Measurements from ENCODE around the gene DDA1.

DDA1 gene

GRCh38 chr19:17347877-17348276, 38.5 kb downstream of the DDA1 start:
- Histone ChIP-seq H3K27ac (no peak overlapping the region), H3K9me3 (ENCODE audit: low read depth, low read length) (no peaks in the 10 kb centered on the region), H3K9ac (ENCODE audit: insufficient read length) (no peak overlapping the region), H3K4me3 (no peak overlapping the region), H3K36me3 (ENCODE audit: insufficient read depth, low read length) (no peaks in the 10 kb centered on the region)
- no peak for DNase-seq (ENCODE audit: low read depth, low spot score)
- no peak for TF ChIP-seq POLR2AphosphoS5 (IDR thresholded peaks at IDR 0.05; ENCODE audit: borderline replicate concordance, low read depth, low read length)
- no peak for TF ChIP-seq EZH2 (IDR thresholded peaks at IDR 0.05)
- TF ChIP-seq FOXP2 (optimal IDR thresholded peaks at IDR 0.05; ENCODE audit: control extremely low read depth, extremely low read length, insufficient read depth) = no peak

GRCh38 chr19:17348700-17349099, 39.3 kb downstream of the DDA1 start:
- no peak for TF ChIP-seq FOXP2 (optimal IDR thresholded peaks at IDR 0.05; ENCODE audit: control extremely low read depth, extremely low read length, insufficient read depth)
- no peak for TF ChIP-seq POLR2AphosphoS5 (IDR thresholded peaks at IDR 0.05; ENCODE audit: borderline replicate concordance, low read depth, low read length)
- no peak for TF ChIP-seq EZH2 (IDR thresholded peaks at IDR 0.05)
- Histone ChIP-seq H3K4me3 (no peak overlapping the region), H3K9ac (ENCODE audit: insufficient read length) (no peak overlapping the region), H3K36me3 (ENCODE audit: insufficient read depth, low read length) (no peaks in the 10 kb centered on the region), H3K9me3 (ENCODE audit: low read depth, low read length) (no peaks in the 10 kb centered on the region), H3K27ac (no peak overlapping the region)
- no peak for DNase-seq (ENCODE audit: low read depth, low spot score)

- Histone ChIP-seq H3K9me3 (ENCODE audit: low read depth, low read length) (no peaks in the 10 kb centered on the region), H3K27ac (no peak overlapping the region), H3K9ac (ENCODE audit: insufficient read length) (no peak overlapping the region), H3K36me3 (ENCODE audit: insufficient read depth, low read length) (no peaks in the 10 kb centered on the region), H3K4me3 (no peak overlapping the region)
- DNase-seq (ENCODE audit: low read depth, low spot score) = no peak
- TF ChIP-seq FOXP2 (optimal IDR thresholded peaks at IDR 0.05; ENCODE audit: control extremely low read depth, extremely low read length, insufficient read depth) = no peak
- no peak for TF ChIP-seq POLR2AphosphoS5 (IDR thresholded peaks at IDR 0.05; ENCODE audit: borderline replicate concordance, low read depth, low read length)
- TF ChIP-seq EZH2 (IDR thresholded peaks at IDR 0.05) = no peak
Measured at GRCh38 chr19:17351815-17352435, 42.6 kb downstream of the DDA1 start.

- DNase-seq (ENCODE audit: low read depth, low spot score) = no peak
- Histone ChIP-seq H3K4me3 (no peak overlapping the region), H3K27ac (no peak overlapping the region), H3K9me3 (ENCODE audit: low read depth, low read length) (no peaks in the 10 kb centered on the region), H3K36me3 (ENCODE audit: insufficient read depth, low read length) (no peaks in the 10 kb centered on the region), H3K9ac (ENCODE audit: insufficient read length) (no peak overlapping the region)
- no peak for TF ChIP-seq EZH2 (IDR thresholded peaks at IDR 0.05)
- TF ChIP-seq FOXP2 (optimal IDR thresholded peaks at IDR 0.05; ENCODE audit: control extremely low read depth, extremely low read length, insufficient read depth) = no peak
- no peak for TF ChIP-seq POLR2AphosphoS5 (IDR thresholded peaks at IDR 0.05; ENCODE audit: borderline replicate concordance, low read depth, low read length)
Measured at GRCh38 chr19:17352608-17353280, 43.4 kb downstream of the DDA1 start.

- H3K4me3 ChIP-seq = no peak overlapping the region
- no peak overlapping the region for H3K27ac ChIP-seq
- no peak for DNase-seq (ENCODE audit: low read depth, low spot score)
- no peak overlapping the region for H3K9ac ChIP-seq (ENCODE audit: insufficient read length)
- H3K36me3 ChIP-seq (ENCODE audit: insufficient read depth, low read length) = no peaks in the 10 kb centered on the region
- H3K9me3 ChIP-seq (ENCODE audit: low read depth, low read length) = no peaks in the 10 kb centered on the region
- TF ChIP-seq POLR2AphosphoS5 (IDR thresholded peaks at IDR 0.05; ENCODE audit: borderline replicate concordance, low read depth, low read length) = no peak
- TF ChIP-seq EZH2 (IDR thresholded peaks at IDR 0.05) = no peak
- no peak for TF ChIP-seq FOXP2 (optimal IDR thresholded peaks at IDR 0.05; ENCODE audit: control extremely low read depth, extremely low read length, insufficient read depth)
Measured at GRCh38 chr19:17353386-17353785, 44.0 kb downstream of the DDA1 start.

GRCh38 chr19:17357078-17357666, 47.8 kb downstream of the DDA1 start:
- Histone ChIP-seq H3K27ac (no peak overlapping the region), H3K9ac (ENCODE audit: insufficient read length) (no peak overlapping the region), H3K36me3 (ENCODE audit: insufficient read depth, low read length) (no peaks in the 10 kb centered on the region), H3K4me3 (no peak overlapping the region), H3K9me3 (ENCODE audit: low read depth, low read length) (no peaks in the 10 kb centered on the region)
- TF ChIP-seq POLR2AphosphoS5 (IDR thresholded peaks at IDR 0.05; ENCODE audit: borderline replicate concordance, low read depth, low read length) = no peak
- no peak for TF ChIP-seq EZH2 (IDR thresholded peaks at IDR 0.05)
- no peak for TF ChIP-seq FOXP2 (optimal IDR thresholded peaks at IDR 0.05; ENCODE audit: control extremely low read depth, extremely low read length, insufficient read depth)
- DNase-seq (ENCODE audit: low read depth, low spot score) = no peak

GRCh38 chr19:17357724-17358123, 48.4 kb downstream of the DDA1 start:
- H3K9me3 ChIP-seq (ENCODE audit: low read depth, low read length) = no peaks in the 10 kb centered on the region
- no peak overlapping the region for H3K4me3 ChIP-seq
- no peak for DNase-seq (ENCODE audit: low read depth, low spot score)
- no peaks in the 10 kb centered on the region for H3K36me3 ChIP-seq (ENCODE audit: insufficient read depth, low read length)
- H3K27ac ChIP-seq = no peak overlapping the region
- no peak overlapping the region for H3K9ac ChIP-seq (ENCODE audit: insufficient read length)
- TF ChIP-seq EZH2 (IDR thresholded peaks at IDR 0.05) (no peak), FOXP2 (optimal IDR thresholded peaks at IDR 0.05; ENCODE audit: control extremely low read depth, extremely low read length, insufficient read depth) (no peak), POLR2AphosphoS5 (IDR thresholded peaks at IDR 0.05; ENCODE audit: borderline replicate concordance, low read depth, low read length) (no peak)

- H3K4me3 ChIP-seq = no peak overlapping the region
Measured at GRCh38 chr19:17358395-17358794, 49.0 kb downstream of the DDA1 start.

More at GRCh38 chr19:17358395-17358794, 49.0 kb downstream of the DDA1 start:
- no peak for DNase-seq (ENCODE audit: low read depth, low spot score)
- no peak overlapping the region for H3K9ac ChIP-seq (ENCODE audit: insufficient read length)
- no peak overlapping the region for H3K27ac ChIP-seq
- TF ChIP-seq FOXP2 (optimal IDR thresholded peaks at IDR 0.05; ENCODE audit: control extremely low read depth, extremely low read length, insufficient read depth) (no peak), EZH2 (IDR thresholded peaks at IDR 0.05) (no peak), POLR2AphosphoS5 (IDR thresholded peaks at IDR 0.05; ENCODE audit: borderline replicate concordance, low read depth, low read length) (no peak)
- H3K9me3 ChIP-seq (ENCODE audit: low read depth, low read length) = no peaks in the 10 kb centered on the region
- no peaks in the 10 kb centered on the region for H3K36me3 ChIP-seq (ENCODE audit: insufficient read depth, low read length)

All from SK-N-MC (cell line).